ENCODE data around the gene TBC1D32.

The TBC1D32 gene

DNA sequence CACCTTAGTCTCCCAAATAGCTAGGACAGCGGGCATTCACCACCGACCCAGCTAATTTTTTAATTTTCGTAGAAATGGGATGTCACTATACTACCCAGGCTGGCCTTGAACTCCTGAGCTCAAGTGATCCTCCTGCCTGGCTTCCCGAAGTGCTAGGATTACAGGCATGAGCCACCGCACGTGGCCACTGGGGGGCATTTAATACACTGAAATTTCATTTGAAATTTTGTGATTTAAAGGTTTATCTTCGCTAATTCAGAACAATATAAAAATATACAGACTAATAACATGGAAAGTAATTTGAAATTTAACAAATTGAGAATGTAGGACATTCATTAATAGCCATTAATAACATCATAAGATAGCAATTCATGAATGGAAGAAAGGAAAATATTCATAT, 20.5 kb upstream of the TBC1D32 start:
- TF ChIP-seq, protein P1, sequence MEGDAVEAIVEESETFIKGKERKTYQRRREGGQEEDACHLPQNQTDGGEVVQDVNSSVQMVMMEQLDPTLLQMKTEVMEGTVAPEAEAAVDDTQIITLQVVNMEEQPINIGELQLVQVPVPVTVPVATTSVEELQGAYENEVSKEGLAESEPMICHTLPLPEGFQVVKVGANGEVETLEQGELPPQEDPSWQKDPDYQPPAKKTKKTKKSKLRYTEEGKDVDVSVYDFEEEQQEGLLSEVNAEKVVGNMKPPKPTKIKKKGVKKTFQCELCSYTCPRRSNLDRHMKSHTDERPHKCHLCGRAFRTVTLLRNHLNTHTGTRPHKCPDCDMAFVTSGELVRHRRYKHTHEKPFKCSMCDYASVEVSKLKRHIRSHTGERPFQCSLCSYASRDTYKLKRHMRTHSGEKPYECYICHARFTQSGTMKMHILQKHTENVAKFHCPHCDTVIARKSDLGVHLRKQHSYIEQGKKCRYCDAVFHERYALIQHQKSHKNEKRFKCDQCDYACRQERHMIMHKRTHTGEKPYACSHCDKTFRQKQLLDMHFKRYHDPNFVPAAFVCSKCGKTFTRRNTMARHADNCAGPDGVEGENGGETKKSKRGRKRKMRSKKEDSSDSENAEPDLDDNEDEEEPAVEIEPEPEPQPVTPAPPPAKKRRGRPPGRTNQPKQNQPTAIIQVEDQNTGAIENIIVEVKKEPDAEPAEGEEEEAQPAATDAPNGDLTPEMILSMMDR (IDR thresholded peaks at IDR 0.05; ENCODE audit: low read depth, low read length, missing control alignments) = peak; percentile 35
- DNase-seq (ENCODE audit: low read depth) = no peak
- no peak overlapping the region for H3K4me3 ChIP-seq (ENCODE audit: low read depth, low read length)

DNA sequence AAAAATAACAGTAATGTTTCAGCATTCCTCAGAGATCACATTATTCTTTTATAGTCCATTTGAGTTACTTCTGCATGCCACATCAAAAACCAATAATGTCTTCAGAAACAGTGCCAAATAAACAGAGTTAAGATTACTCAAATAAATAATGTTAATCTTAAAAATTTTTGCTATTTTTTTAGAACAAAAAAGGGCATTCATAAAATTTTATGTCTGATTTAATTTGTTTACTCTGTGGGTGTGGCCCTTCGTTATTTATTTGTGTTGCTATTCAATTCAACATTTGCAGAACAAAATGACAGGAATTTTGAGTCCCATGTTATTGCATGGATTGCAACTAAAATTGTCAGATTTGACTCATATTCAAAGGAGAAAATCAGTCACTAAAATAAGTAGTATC, 18.7 kb upstream of the TBC1D32 start:
- H3K4me3 ChIP-seq (ENCODE audit: low read depth, low read length) = no peak overlapping the region
- TF ChIP-seq, protein P1 (IDR thresholded peaks at IDR 0.05; ENCODE audit: low read depth, low read length, missing control alignments) = no peak
- no peak for DNase-seq (ENCODE audit: low read depth)

DNA sequence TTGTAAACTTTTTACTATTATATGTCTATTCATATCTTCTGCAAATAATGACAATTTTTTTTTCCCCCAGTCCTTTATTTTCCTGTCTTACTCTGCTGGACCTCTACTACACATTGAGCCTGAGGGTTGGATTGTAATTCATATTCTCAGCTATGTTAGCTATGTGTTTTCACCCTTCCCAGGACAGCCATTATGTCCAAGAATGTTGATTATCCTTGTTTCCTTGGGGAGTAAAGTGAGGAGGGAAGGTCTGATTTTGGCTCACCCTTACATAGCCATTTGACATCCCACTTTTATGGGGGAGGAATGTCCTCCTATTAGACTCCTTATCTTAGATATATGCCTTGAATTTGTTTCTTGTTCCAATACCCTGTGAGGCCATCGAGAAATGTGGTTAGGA, 17.6 kb upstream of the TBC1D32 start:
- H3K4me3 ChIP-seq (ENCODE audit: low read depth, low read length) = no peak overlapping the region
- DNase-seq (ENCODE audit: low read depth) = no peak
- TF ChIP-seq, protein P1 (IDR thresholded peaks at IDR 0.05; ENCODE audit: low read depth, low read length, missing control alignments) = no peak

GRCh38 chr6:121349596-121349995, 15.3 kb upstream of the TBC1D32 start:
- no peak overlapping the region for H3K4me3 ChIP-seq (ENCODE audit: low read depth, low read length)
- TF ChIP-seq, protein P1 (IDR thresholded peaks at IDR 0.05; ENCODE audit: low read depth, low read length, missing control alignments) = no peak
- no peak for DNase-seq (ENCODE audit: low read depth)

- no peak overlapping the region for H3K4me3 ChIP-seq (ENCODE audit: low read depth, low read length)
- DNase-seq (ENCODE audit: low read depth) = no peak
- TF ChIP-seq, protein P1 (IDR thresholded peaks at IDR 0.05; ENCODE audit: low read depth, low read length, missing control alignments) = no peak
Observed at GRCh38 chr6:121347484-121347883, 13.2 kb upstream of the TBC1D32 start.

DNA sequence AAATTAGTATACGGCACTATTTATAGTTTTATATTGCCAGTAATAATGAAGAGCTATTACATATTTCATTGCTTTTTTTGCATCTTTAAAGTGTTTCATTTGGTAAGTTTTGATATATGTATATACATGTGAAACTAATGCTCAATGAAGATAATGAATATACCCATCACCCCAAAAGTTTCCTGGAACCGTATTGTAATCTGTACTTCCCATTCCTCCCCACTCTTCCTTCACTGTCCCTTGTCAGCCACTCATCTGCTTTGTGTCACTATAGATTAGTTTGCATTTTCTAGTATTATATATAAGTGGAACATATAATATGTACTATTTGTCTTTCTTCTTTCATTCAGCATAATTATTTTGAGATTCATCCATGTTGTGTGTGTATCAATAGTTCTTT, 10.3 kb upstream of the TBC1D32 start:
- TF ChIP-seq, protein P1 (IDR thresholded peaks at IDR 0.05; ENCODE audit: low read depth, low read length, missing control alignments) = no peak
- no peak for DNase-seq (ENCODE audit: low read depth)
- H3K4me3 ChIP-seq (ENCODE audit: low read depth, low read length) = no peak overlapping the region

GRCh38 chr6:121339639-121340226, 5.5 kb upstream of the TBC1D32 start:
- no peak for DNase-seq (ENCODE audit: low read depth)
- TF ChIP-seq, protein P1 (IDR thresholded peaks at IDR 0.05; ENCODE audit: low read depth, low read length, missing control alignments) = no peak
- no peak overlapping the region for H3K4me3 ChIP-seq (ENCODE audit: low read depth, low read length)

Measured in GM12864 (cell line).